Spleen (tissue), 7 donors: ENCODE data around the gene TMEM63C.

ENCODE experiments used
- POLR2A ChIP-seq, 3 donors: fragments of 450-650 bp; IDR thresholded peaks; one replicate each; pipeline ENCODE4 v1.5.1; 2017; ENCODE audit warnings: antibody characterized with exemption in 3 of 3, mild to moderate bottlenecking in 1 of 3
- POLR2AphosphoS5 ChIP-seq, 3 donors: sonication (generic); formaldehyde crosslinking; IDR thresholded peaks; one replicate each; pipeline ENCODE4 v1.5.1; 2017; ENCODE audit warnings: antibody characterized with exemption in 3 of 3
- TF ChIP-seq, protein P1 (sequence below), 11 experiments: fragments of 200-600 bp in 7 of 11; fragments of 450-650 bp in 4 of 11; sonication (generic) in 4 of 11; IDR thresholded peaks in 8 of 11; conservative IDR thresholded peaks in 3 of 11; 1 replicate in 7 of 11; 2 replicates in 4 of 11; pipeline versions ENCODE4 v1.4.0 to v1.8.0; 2016 to 2021; ENCODE audit warnings: antibody characterized with exemption in 11 of 11, inconsistent platforms in 4 of 11, mild to moderate bottlenecking in 1 of 11
- donor health status: DM: no; HTN: no; CAD: no; lungs with moderate emphysema.
- donor health status: DM: no; HTN: no; CAD: no.
- donor health status: DM: no; HTN: no; CAD: no.

DNA sequence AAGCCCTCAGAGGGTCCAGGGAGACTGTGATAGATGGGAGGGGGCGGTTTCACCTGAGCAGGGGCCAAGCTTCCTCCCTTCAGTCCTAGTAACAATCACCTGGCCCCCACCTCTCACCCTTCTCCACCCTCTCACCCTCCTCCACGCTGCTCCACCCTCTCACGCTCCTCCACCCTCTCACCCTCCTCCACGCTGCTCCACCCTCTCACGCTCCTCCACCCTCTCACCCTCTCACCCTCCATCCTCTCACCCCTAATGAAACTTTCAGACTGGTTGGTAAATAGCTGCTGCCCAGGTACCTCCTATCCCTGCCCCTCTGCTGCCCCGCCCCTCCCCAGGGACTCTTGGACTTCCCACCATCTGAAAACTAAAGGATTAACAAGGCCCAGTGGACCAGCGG, 55.2 kb downstream of the TMEM63C start:
- TF ChIP-seq, protein P1, sequence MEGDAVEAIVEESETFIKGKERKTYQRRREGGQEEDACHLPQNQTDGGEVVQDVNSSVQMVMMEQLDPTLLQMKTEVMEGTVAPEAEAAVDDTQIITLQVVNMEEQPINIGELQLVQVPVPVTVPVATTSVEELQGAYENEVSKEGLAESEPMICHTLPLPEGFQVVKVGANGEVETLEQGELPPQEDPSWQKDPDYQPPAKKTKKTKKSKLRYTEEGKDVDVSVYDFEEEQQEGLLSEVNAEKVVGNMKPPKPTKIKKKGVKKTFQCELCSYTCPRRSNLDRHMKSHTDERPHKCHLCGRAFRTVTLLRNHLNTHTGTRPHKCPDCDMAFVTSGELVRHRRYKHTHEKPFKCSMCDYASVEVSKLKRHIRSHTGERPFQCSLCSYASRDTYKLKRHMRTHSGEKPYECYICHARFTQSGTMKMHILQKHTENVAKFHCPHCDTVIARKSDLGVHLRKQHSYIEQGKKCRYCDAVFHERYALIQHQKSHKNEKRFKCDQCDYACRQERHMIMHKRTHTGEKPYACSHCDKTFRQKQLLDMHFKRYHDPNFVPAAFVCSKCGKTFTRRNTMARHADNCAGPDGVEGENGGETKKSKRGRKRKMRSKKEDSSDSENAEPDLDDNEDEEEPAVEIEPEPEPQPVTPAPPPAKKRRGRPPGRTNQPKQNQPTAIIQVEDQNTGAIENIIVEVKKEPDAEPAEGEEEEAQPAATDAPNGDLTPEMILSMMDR (IDR thresholded peaks at IDR 0.05 in 8 of 11, conservative IDR thresholded peaks at IDR 0.05 in 3 of 11) = no peak
- TF ChIP-seq POLR2A (IDR thresholded peaks at IDR 0.05) (no peak), POLR2AphosphoS5 (IDR thresholded peaks at IDR 0.05) (no peak)
